NCI-H82 treated with DMSO at 0.1 percent for 48 hours (cell line): ENCODE results near the gene FXYD1.

Source experiments
- DNase-seq: peaks from one replicate; lab custom pipeline; 2025; ENCODE audit not compliant: unreplicated experiment; lab: John Stamatoyannopoulos, UW

The FXYD1 gene

GRCh38 chr19:35160629-35161433 is 22.2 kb downstream of the FXYD1 start:
- DNase-seq: no peak

GRCh38 chr19:35161434-35161743 is 22.8 kb downstream of the FXYD1 start:
- DNase-seq: no peak

- no peak for DNase-seq
Observed at GRCh38 chr19:35162471-35163326, 24.1 kb downstream of the FXYD1 start.

GRCh38 chr19:35164418-35164817 is 25.8 kb downstream of the FXYD1 start:
- no peak for DNase-seq

- no peak for DNase-seq
Observed at GRCh38 chr19:35165200-35166058, 26.8 kb downstream of the FXYD1 start.

GRCh38 chr19:35166100-35167063 is 27.8 kb downstream of the FXYD1 start:
- DNase-seq: no peak

- DNase-seq: no peak
Observed at GRCh38 chr19:35167251-35168119, 28.9 kb downstream of the FXYD1 start.

GRCh38 chr19:35168196-35168595 is 29.6 kb downstream of the FXYD1 start:
- DNase-seq: no peak

GRCh38 chr19:35169221-35169995 is 30.8 kb downstream of the FXYD1 start:
- DNase-seq: no peak

- DNase-seq: no peak
Observed at GRCh38 chr19:35170359-35171061, 31.9 kb downstream of the FXYD1 start.

GRCh38 chr19:35171730-35172129 is 33.1 kb downstream of the FXYD1 start:
- no peak for DNase-seq

GRCh38 chr19:35174226-35174625 is 35.6 kb downstream of the FXYD1 start:
- no peak for DNase-seq

- no peak for DNase-seq
Observed at GRCh38 chr19:35176181-35176570, 37.6 kb downstream of the FXYD1 start.

GRCh38 chr19:35177377-35178274 is 39.0 kb downstream of the FXYD1 start:
- DNase-seq: no peak

- DNase-seq: no peak
Observed at GRCh38 chr19:35178701-35179100, 40.1 kb downstream of the FXYD1 start.

- no peak for DNase-seq
Observed at GRCh38 chr19:35179830-35180229, 41.2 kb downstream of the FXYD1 start.

GRCh38 chr19:35181387-35181786 is 42.8 kb downstream of the FXYD1 start:
- no peak for DNase-seq
